Esophagus muscularis mucosa (tissue), 4 donors: Measurements from ENCODE around the gene RAB3D. TPM values are rescaled to one million over a fixed set of nuclear protein-coding genes. Genes with fewer than 3 reads are reported as not detected.

Source experiments
- DNase-seq: peaks from one replicate; pipeline ENCODE4 v3.0.0-alpha.2; 2017; ENCODE audit errors: extremely low spot score
- H3K27ac ChIP-seq, 4 donors: fragments of 200-600 bp; sonication (generic); replicated peaks in 1 of 4; 1 replicate in 3 of 4; 2 replicates in 1 of 4; pipeline ENCODE4 v1.5.1; 2016 to 2019; ENCODE audit warnings: mild to moderate bottlenecking in 1 of 4
- H3K27me3 ChIP-seq, 4 donors: fragments of 200-600 bp; sonication (generic); one replicate each; pipeline versions ENCODE4 v1.5.1 to v1.6.0; 2016 to 2019
- H3K36me3 ChIP-seq, 4 donors: fragments of 200-600 bp; sonication (generic); one replicate each; pipeline ENCODE4 v1.5.1; 2016 to 2019
- H3K4me1 ChIP-seq, 4 donors: fragments of 200-600 bp; sonication (generic); one replicate each; pipeline ENCODE4 v1.5.1; 2016 to 2019
- H3K4me3 ChIP-seq, 4 donors: fragments of 200-600 bp; sonication (generic); 1 replicate in 2 of 4; 2 replicates in 2 of 4; pipeline ENCODE4 v1.5.1; 2016 to 2019; ENCODE audit warnings: mild to moderate bottlenecking in 4 of 4, moderate library complexity in 1 of 4
- H3K9me3 ChIP-seq, 4 donors: fragments of 200-600 bp; sonication (generic); 1 replicate in 3 of 4; 2 replicates in 1 of 4; pipeline ENCODE4 v1.5.1; 2016 to 2019
- EP300 ChIP-seq: sonication (generic); formaldehyde crosslinking; IDR thresholded peaks from one replicate; pipeline ENCODE4 v1.6.1; 2017; ENCODE audit warnings: antibody characterized with exemption
- POLR2A ChIP-seq: fragments of 450-650 bp; IDR thresholded peaks from one replicate; pipeline ENCODE4 v1.6.1; 2017; ENCODE audit warnings: antibody characterized with exemption, moderate library complexity, mild to moderate bottlenecking, low read depth
- POLR2AphosphoS5 ChIP-seq, 2 donors: sonication (generic); formaldehyde crosslinking; IDR thresholded peaks; one replicate each; pipeline ENCODE4 v1.6.1; 2017; ENCODE audit warnings: antibody characterized with exemption in 2 of 2
- WGBS: methylation state at CpG from one replicate; pipeline ENCODE4 v1.1.5; 2018; 5-methylcytosine and 5-hydroxymethylcytosine counted together
- intact Hi-C: fragments of 100-400 bp; cut with DNase I; formaldehyde crosslinking; loops from one replicate; pipeline ENCODE4 v1.15.1; 2023
- total RNA-seq, 4 donors: library from RNA; depleted of rRNA; stranded (reverse); fragments of >200 nt; gene quantifications; one replicate each; pipeline versions ENCODE4 v1.1.0 to v1.2.1, GENCODE V29; 2016
- TF ChIP-seq, protein P1 (sequence below), 3 experiments: fragments of 200-600 bp in 2 of 3; fragments of 450-650 bp in 1 of 3; sonication (generic) in 2 of 3; IDR thresholded peaks; one replicate each; pipeline ENCODE4 v1.5.1; 2017 to 2019; ENCODE audit warnings: antibody characterized with exemption in 3 of 3, mild to moderate bottlenecking in 2 of 3, moderate library complexity in 1 of 3

The RAB3D gene
- total RNA-seq, 4 donors from 2014 or later, result 15.1 to 40.3 (median 27.9) TPM

- peaks cover 0 to 10% (median 0%) of the 10 kb centered on the region in 4 donors for H3K27me3 ChIP-seq
- TF ChIP-seq POLR2AphosphoS5 (IDR thresholded peaks at IDR 0.05) (no peak), POLR2A (no peak)
- no peaks in the 10 kb centered on the region for H3K36me3 ChIP-seq
- intact Hi-C loops, result loop anchor here (5.0 kb wide), 1 partner anchor 82 kb away; the partner anchor contains the start of gene EPOR
- DNase-seq, result no peak
- H3K27ac ChIP-seq, result no peak overlapping the region
- 63% methylated on average over 8 of the region's 8 CpGs for whole genome bisulfite sequencing
- H3K9me3 ChIP-seq, result no peaks in the 10 kb centered on the region
- no peak overlapping the region for H3K4me3 ChIP-seq
- peaks cover 0 to 14% (median 4%) of the 10 kb centered on the region in 4 donors for H3K4me1 ChIP-seq
These were observed 39.3 kb downstream of the RAB3D start for GRCh38 chr19:11299946-11300810.

- Histone ChIP-seq H3K27me3 (no peaks in the 10 kb centered on the region), H3K4me1 (peaks cover 6 to 26% (median 16%) of the 10 kb centered on the region in 4 donors), H3K36me3 (no peaks in the 10 kb centered on the region), H3K9me3 (no peaks in the 10 kb centered on the region), H3K27ac (peak overlapping the region; percentile 11 to 52 (median 37)), H3K4me3 (no peak overlapping the region)
- TF ChIP-seq EP300 (no peak), POLR2A (no peak), POLR2AphosphoS5 (IDR thresholded peaks at IDR 0.05) (no peak)
- TF ChIP-seq, protein P1, sequence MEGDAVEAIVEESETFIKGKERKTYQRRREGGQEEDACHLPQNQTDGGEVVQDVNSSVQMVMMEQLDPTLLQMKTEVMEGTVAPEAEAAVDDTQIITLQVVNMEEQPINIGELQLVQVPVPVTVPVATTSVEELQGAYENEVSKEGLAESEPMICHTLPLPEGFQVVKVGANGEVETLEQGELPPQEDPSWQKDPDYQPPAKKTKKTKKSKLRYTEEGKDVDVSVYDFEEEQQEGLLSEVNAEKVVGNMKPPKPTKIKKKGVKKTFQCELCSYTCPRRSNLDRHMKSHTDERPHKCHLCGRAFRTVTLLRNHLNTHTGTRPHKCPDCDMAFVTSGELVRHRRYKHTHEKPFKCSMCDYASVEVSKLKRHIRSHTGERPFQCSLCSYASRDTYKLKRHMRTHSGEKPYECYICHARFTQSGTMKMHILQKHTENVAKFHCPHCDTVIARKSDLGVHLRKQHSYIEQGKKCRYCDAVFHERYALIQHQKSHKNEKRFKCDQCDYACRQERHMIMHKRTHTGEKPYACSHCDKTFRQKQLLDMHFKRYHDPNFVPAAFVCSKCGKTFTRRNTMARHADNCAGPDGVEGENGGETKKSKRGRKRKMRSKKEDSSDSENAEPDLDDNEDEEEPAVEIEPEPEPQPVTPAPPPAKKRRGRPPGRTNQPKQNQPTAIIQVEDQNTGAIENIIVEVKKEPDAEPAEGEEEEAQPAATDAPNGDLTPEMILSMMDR (IDR thresholded peaks at IDR 0.05), result no peak
- intact Hi-C loops, result loop anchor here (5.0 kb wide), 1 partner anchor 86 kb away; the partner anchor contains the start of gene EPOR
- WGBS, result 48% methylated on average over 7 of the region's 7 CpGs
- peak; percentile 92 for DNase-seq
These were observed 43.2 kb downstream of the RAB3D start for GRCh38 chr19:11296264-11296663.

DNA sequence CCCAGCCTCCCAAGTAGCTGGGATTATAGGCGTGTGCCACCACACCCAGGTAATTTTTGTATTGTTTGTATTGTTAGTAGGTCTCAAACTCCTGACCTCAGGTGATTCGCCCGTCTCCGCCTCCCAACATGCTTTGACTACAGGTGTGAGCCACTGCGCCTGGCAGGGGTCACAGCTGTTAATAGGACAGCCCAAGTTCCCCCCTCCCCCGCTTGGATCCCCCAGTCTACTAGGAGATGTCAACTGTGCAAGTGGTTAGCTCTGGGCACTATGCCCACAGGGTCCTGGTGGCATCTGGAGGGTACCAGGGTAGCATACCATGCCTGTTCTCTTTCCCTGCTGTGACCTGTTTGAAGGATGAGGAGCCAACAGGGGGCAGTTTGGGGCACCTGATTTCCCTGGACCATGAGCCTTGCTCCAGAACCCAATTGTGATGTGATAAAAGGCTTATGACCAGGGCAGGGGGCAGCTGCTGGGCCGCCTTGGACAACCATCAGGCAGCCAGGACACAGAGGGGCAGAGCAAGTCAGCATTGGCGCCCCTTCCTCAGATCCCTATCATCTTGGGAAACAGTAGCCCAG is 43.7 kb downstream of the RAB3D start, which contains the start of gene TSPAN16:
TSPAN16 (plus strand) TSS at position 496 of the 581 bp plus-strand sequence. CDS start 138 bp downstream, outside the sequence.
- no peak for DNase-seq
- Histone ChIP-seq H3K4me3 (no peak within 1 kb of the TSS), H3K9me3 (no peaks in the 10 kb centered on the region), H3K36me3 (no peaks in the 10 kb centered on the region), H3K27me3 (no peaks in the 10 kb centered on the region), H3K27ac (peak within 1 kb of the TSS; percentile 11 to 52 (median 37)), H3K4me1 (peaks cover 6 to 26% (median 16%) of the 10 kb centered on the region in 4 donors)
- intact Hi-C loops, result loop anchor here (5.0 kb wide), 1 partner anchor 87 kb away; the partner anchor contains the start of gene EPOR
- WGBS, result 82% methylated on average over 7 of the region's 8 CpGs
- TF ChIP-seq, protein P1 (IDR thresholded peaks at IDR 0.05), result no peak
- TF ChIP-seq POLR2AphosphoS5 (IDR thresholded peaks at IDR 0.05) (no peak), EP300 (no peak), POLR2A (no peak)

GRCh38 chr19:11295180-11295579 is 44.3 kb downstream of the RAB3D start:
- Histone ChIP-seq H3K27ac (peak overlapping the region in 2 of 4 donors; percentile 3 to 45), H3K9me3 (no peaks in the 10 kb centered on the region), H3K27me3 (no peaks in the 10 kb centered on the region), H3K4me3 (no peak overlapping the region), H3K36me3 (no peaks in the 10 kb centered on the region), H3K4me1 (peaks cover 6 to 26% (median 16%) of the 10 kb centered on the region in 4 donors)
- no peak for DNase-seq
- WGBS, result 89% methylated on average over 4 of the region's 4 CpGs
- TF ChIP-seq POLR2A, result no peak
- TF ChIP-seq POLR2AphosphoS5 (IDR thresholded peaks at IDR 0.05), result no peak
- TF ChIP-seq, protein P1 (IDR thresholded peaks at IDR 0.05), result no peak
- no peak for TF ChIP-seq EP300
- intact Hi-C loops, result loop anchor here (5.0 kb wide), 1 partner anchor 87 kb away; the partner anchor contains the start of gene EPOR
